Right atrium auricular region (tissue), 2 donors: Measurements from ENCODE around the gene ARMC7. TPM values are rescaled to one million over a fixed set of nuclear protein-coding genes. Genes with fewer than 3 reads are reported as not detected.
"Not testable (repeated sequence)": the region's sequence is repeated elsewhere in the genome, so short reads cannot be mapped to it uniquely, and the experiment has no call there.

Experiments
- DNase-seq: peaks from one replicate; pipeline ENCODE4 v3.0.0-alpha.2; 2019; ENCODE audit warnings: low spot score
- H3K27ac ChIP-seq, 2 donors: fragments of 200-600 bp; sonication (generic); 1 replicate in 1 of 2; 2 replicates in 1 of 2; pipeline ENCODE4 v1.5.1; 2016 to 2019
- H3K27me3 ChIP-seq, 2 donors: fragments of 200-600 bp; sonication (generic); one replicate each; pipeline versions ENCODE4 v1.5.1 to v1.6.0; 2017 to 2019
- H3K36me3 ChIP-seq: fragments of 200-600 bp; sonication (generic); one replicate; pipeline ENCODE4 v1.5.1; 2016
- H3K4me1 ChIP-seq, 2 donors: fragments of 200-600 bp; sonication (generic); one replicate each; pipeline versions ENCODE4 v1.5.1 to v1.6.0; 2017 to 2019
- H3K4me3 ChIP-seq, 2 donors: fragments of 200-600 bp; sonication (generic); 1 replicate in 1 of 2; 2 replicates in 1 of 2; pipeline ENCODE4 v1.5.1; 2017 to 2019; ENCODE audit warnings: mild to moderate bottlenecking in 1 of 2, moderate library complexity in 1 of 2
- H3K9me3 ChIP-seq, 2 donors: fragments of 200-600 bp; sonication (generic); one replicate each; pipeline ENCODE4 v1.5.1; 2019
- total RNA-seq, 2 donors: library from RNA; depleted of rRNA; stranded (reverse); fragments of >200 nt; gene quantifications; one replicate each; pipeline ENCODE4 v1.1.0, GENCODE V29; 2016
- TF ChIP-seq, protein P1 (sequence below), 2 donors: fragments of 200-600 bp; sonication (generic); IDR thresholded peaks; one replicate each; pipeline ENCODE4 v1.5.1; 2019; ENCODE audit warnings: antibody characterized with exemption in 2 of 2

ARMC7 gene
- total RNA-seq, 2 donors from 2014 or later = 4.9 to 9.5 TPM

DNA sequence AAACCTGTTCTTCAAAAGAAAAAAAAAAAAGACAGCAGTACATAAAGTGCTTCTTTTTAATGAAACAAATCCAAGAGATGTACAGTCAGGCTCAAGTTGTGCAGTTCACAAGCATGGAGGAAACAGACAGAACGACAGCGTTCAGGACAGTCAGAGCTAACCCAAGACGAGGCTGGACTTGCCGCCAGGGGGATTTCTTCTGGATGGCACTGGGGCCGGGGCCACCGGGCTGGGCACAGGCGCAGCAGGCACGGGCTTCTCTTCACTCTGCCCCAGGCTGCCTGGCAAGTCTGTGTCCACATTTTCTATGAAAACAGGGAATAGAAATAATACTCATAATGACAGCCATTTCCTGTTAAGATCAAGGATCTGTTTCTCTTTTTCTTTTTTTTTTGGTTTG lies 26.2 kb downstream of the ARMC7 start:
- no peak for DNase-seq
- Histone ChIP-seq H3K4me3 (no peak overlapping the region), H3K4me1 (peaks cover 0 to 3% of the 10 kb centered on the region in 2 donors), H3K27ac (no peak overlapping the region), H3K36me3 (no peaks in the 10 kb centered on the region), H3K27me3 (no peaks in the 10 kb centered on the region), H3K9me3 (no peaks in the 10 kb centered on the region)
- TF ChIP-seq, protein P1, sequence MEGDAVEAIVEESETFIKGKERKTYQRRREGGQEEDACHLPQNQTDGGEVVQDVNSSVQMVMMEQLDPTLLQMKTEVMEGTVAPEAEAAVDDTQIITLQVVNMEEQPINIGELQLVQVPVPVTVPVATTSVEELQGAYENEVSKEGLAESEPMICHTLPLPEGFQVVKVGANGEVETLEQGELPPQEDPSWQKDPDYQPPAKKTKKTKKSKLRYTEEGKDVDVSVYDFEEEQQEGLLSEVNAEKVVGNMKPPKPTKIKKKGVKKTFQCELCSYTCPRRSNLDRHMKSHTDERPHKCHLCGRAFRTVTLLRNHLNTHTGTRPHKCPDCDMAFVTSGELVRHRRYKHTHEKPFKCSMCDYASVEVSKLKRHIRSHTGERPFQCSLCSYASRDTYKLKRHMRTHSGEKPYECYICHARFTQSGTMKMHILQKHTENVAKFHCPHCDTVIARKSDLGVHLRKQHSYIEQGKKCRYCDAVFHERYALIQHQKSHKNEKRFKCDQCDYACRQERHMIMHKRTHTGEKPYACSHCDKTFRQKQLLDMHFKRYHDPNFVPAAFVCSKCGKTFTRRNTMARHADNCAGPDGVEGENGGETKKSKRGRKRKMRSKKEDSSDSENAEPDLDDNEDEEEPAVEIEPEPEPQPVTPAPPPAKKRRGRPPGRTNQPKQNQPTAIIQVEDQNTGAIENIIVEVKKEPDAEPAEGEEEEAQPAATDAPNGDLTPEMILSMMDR (IDR thresholded peaks at IDR 0.05) = no peak

GRCh38 chr17:75137762-75138161 lies 28.0 kb downstream of the ARMC7 start:
- H3K4me3 ChIP-seq, H3K27me3 ChIP-seq, DNase-seq, H3K36me3 ChIP-seq, H3K4me1 ChIP-seq, H3K27ac ChIP-seq, H3K9me3 ChIP-seq: not testable (repeated sequence)

DNA sequence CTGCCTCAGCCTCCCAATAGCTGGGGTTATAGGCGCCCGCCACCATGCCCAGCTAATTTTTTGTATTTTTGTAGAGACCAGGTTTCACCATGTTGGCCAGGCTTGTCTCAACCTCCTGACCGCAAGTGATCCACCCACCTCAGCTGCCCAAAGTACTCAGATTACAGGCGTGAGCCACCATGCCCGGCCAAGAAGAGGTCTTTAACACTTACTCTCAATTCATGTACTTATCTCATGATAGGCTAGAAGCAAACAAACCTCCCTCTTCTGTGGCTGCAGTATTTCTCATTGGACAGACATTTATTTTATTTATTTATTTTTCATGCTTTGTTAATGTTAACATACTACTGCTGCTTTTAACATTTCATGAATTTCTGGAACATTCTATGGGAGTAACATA lies 28.8 kb downstream of the ARMC7 start:
- H3K27me3 ChIP-seq = no peaks in the 10 kb centered on the region
- no peak overlapping the region for H3K27ac ChIP-seq
- H3K4me1 ChIP-seq = no peaks in the 10 kb centered on the region
- DNase-seq = no peak
- no peaks in the 10 kb centered on the region for H3K9me3 ChIP-seq
- no peaks in the 10 kb centered on the region for H3K36me3 ChIP-seq
- no peak overlapping the region for H3K4me3 ChIP-seq
- TF ChIP-seq, protein P1 (IDR thresholded peaks at IDR 0.05) = no peak

DNA sequence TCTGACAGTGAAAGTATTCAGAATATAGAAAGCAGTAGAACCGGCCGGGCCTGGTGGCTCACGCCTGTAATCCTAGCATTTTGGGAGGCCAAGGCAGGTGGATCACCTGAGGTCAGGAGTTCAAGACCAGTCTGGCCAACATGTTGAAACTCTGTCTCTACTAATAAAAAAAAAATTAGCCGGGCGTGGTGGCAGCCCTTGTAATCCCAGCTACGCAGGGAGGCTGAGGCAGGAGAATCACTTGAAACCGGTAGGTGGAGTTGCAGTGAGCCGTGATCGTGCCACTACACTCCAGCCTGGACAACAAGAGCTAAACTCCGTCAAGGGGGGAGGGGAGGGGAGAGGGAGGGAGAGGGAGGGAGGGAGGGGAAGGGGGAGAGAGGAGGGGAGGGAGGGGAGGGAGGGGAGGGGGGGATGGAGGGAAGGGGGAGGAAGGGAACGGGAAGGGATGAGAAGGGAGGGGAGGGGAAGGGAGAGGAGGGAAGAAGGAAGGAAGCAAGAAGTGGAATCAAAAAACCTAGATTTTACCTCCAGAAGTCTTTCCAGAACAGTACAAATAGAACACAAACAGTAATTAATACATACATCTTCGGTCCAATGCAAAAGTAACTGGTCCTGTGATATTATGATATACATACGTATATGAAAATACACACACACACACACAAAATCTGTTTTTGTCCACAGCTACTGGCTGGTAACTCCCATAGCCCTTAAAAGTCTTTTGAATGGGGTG lies 32.6 kb downstream of the ARMC7 start:
- no peak overlapping the region for H3K4me3 ChIP-seq
- H3K4me1 ChIP-seq = no peaks in the 10 kb centered on the region
- H3K36me3 ChIP-seq = peaks cover 12% of the 10 kb centered on the region
- no peaks in the 10 kb centered on the region for H3K27me3 ChIP-seq
- no peak for DNase-seq
- no peaks in the 10 kb centered on the region for H3K9me3 ChIP-seq
- no peak overlapping the region for H3K27ac ChIP-seq
- TF ChIP-seq, protein P1 (IDR thresholded peaks at IDR 0.05) = no peak

- no peaks in the 10 kb centered on the region for H3K4me1 ChIP-seq
- H3K36me3 ChIP-seq = peaks cover 15% of the 10 kb centered on the region
- H3K27ac ChIP-seq = no peak overlapping the region
Observed at GRCh38 chr17:75144816-75145512, 35.2 kb downstream of the ARMC7 start.

GRCh38 chr17:75146592-75146991 lies 36.8 kb downstream of the ARMC7 start:
- no peak overlapping the region for H3K27ac ChIP-seq
- no peak overlapping the region for H3K4me3 ChIP-seq
- H3K36me3 ChIP-seq = peaks cover 15% of the 10 kb centered on the region

More at GRCh38 chr17:75144816-75145512, 35.2 kb downstream of the ARMC7 start:
- TF ChIP-seq, protein P1 (IDR thresholded peaks at IDR 0.05) = no peak
- Histone ChIP-seq H3K4me3 (no peak overlapping the region), H3K27me3 (no peaks in the 10 kb centered on the region), H3K9me3 (no peaks in the 10 kb centered on the region)
- DNase-seq = no peak

More at GRCh38 chr17:75146592-75146991, 36.8 kb downstream of the ARMC7 start:
- H3K4me1 ChIP-seq = no peaks in the 10 kb centered on the region
- no peaks in the 10 kb centered on the region for H3K27me3 ChIP-seq
- DNase-seq = no peak
- TF ChIP-seq, protein P1 (IDR thresholded peaks at IDR 0.05) = no peak
- H3K9me3 ChIP-seq = no peaks in the 10 kb centered on the region
